Neural progenitor cell (in vitro differentiated cells): ENCODE measurements around the gene ZC2HC1C. TPM values are rescaled to one million over a fixed set of nuclear protein-coding genes. Genes with fewer than 3 reads are reported as not detected.
A peak's percentile ranks its signal among the peaks of the same experiment; 100 is the strongest.

Experiments
- DNase-seq: peaks from one replicate; pipeline ENCODE4 v3.0.0-alpha.2; 2016; ENCODE audit warnings: low spot score
- H2AFZ ChIP-seq: fragments of 200-600 bp; sonication (generic); replicated peaks from 2 replicates; pipeline ENCODE4 v1.6.1; 2016; ENCODE audit warnings: antibody characterized with exemption
- H3F3A ChIP-seq: fragments of 200-600 bp; sonication (generic); 2 replicates; pipeline ENCODE4 v1.6.1; 2016; ENCODE audit warnings: antibody characterized with exemption, low read depth
- H3K27ac ChIP-seq: fragments of 200-600 bp; sonication (generic); 2 replicates; pipeline ENCODE4 v1.5.1; 2016; ENCODE audit warnings: mild to moderate bottlenecking
- H3K27me3 ChIP-seq: fragments of 200-600 bp; sonication (generic); 2 replicates; pipeline ENCODE4 v1.6.1; 2016; ENCODE audit warnings: mild to moderate bottlenecking, moderate library complexity
- H3K36me3 ChIP-seq: fragments of 200-600 bp; sonication (generic); 2 replicates; pipeline ENCODE4 v1.5.1; 2016
- H3K4me1 ChIP-seq: fragments of 200-600 bp; sonication (generic); 2 replicates; pipeline ENCODE4 v1.6.1; 2016; ENCODE audit warnings: mixed run types
- H3K4me2 ChIP-seq: fragments of 200-600 bp; sonication (generic); 2 replicates; pipeline ENCODE4 v1.6.1; 2016
- H3K4me3 ChIP-seq: fragments of 200-600 bp; sonication (generic); 2 replicates; pipeline ENCODE4 v1.5.1; 2016
- H3K79me2 ChIP-seq: fragments of 200-600 bp; sonication (generic); 2 replicates; pipeline ENCODE4 v1.6.1; 2016; ENCODE audit warnings: low read depth
- H3K9ac ChIP-seq: fragments of 200-600 bp; sonication (generic); 2 replicates; pipeline ENCODE4 v1.6.1; 2016
- H3K9me3 ChIP-seq: fragments of 200-600 bp; sonication (generic); 2 replicates; pipeline ENCODE4 v1.5.1; 2016; ENCODE audit warnings: low read depth
- H4K20me1 ChIP-seq: fragments of 200-600 bp; sonication (generic); 2 replicates; pipeline ENCODE4 v1.6.1; 2016; ENCODE audit warnings: low read depth
- H3K27ac Mint-ChIP-seq: 3 replicates; pipeline ENCODE4 v1.8.0; 2021; ENCODE audit warnings: mixed read lengths
- H3K27me3 Mint-ChIP-seq: 2 replicates; pipeline ENCODE4 v1.8.0; 2022; ENCODE audit warnings: low read depth, mild to moderate bottlenecking, inconsistent platforms, moderate library complexity, mixed read lengths; ENCODE audit not compliant: insufficient read depth
- H3K36me3 Mint-ChIP-seq: 3 replicates; pipeline ENCODE4 v1.8.0; 2021; ENCODE audit warnings: mixed read lengths
- H3K4me1 Mint-ChIP-seq: 3 replicates; pipeline ENCODE4 v1.8.0; 2021; ENCODE audit warnings: mixed read lengths
- H3K4me3 Mint-ChIP-seq: 3 replicates; pipeline ENCODE4 v1.8.0; 2021; ENCODE audit warnings: mild to moderate bottlenecking, moderate library complexity, mixed read lengths
- H3K9me3 Mint-ChIP-seq: 3 replicates; pipeline ENCODE4 v1.8.0; 2020; ENCODE audit warnings: mixed read lengths
- CTCF ChIP-seq: fragments of 200-600 bp; sonication (generic); IDR thresholded peaks from 2 replicates; pipeline ENCODE4 v1.5.1; 2017; ENCODE audit warnings: antibody characterized with exemption, mild to moderate bottlenecking
- EZH2 ChIP-seq: fragments of 200-600 bp; sonication (generic); IDR thresholded peaks from 2 replicates; pipeline ENCODE4 v1.6.1; 2017; ENCODE audit warnings: antibody characterized with exemption, mild to moderate bottlenecking, moderate library complexity
- EZH2phosphoT487 ChIP-seq: fragments of 200-600 bp; sonication (generic); IDR thresholded peaks from 2 replicates; pipeline ENCODE4 v1.6.1; 2017; ENCODE audit warnings: antibody characterized with exemption
- total RNA-seq: library from RNA; depleted of rRNA; stranded (reverse); fragments of >200 nt; gene quantifications from 2 replicates; pipeline ENCODE4 v1.2.3, GENCODE V29; 2015; ENCODE audit warnings: low replicate concordance

ZC2HC1C gene
- total RNA-seq, 1 donor from 2014 or later = 0.94 TPM

- H3F3A ChIP-seq = peaks cover 17% of the 10 kb centered on the region
- no peaks in the 10 kb centered on the region for H4K20me1 ChIP-seq
- H3K4me3 ChIP-seq = no peak overlapping the region
- Mint-ChIP-seq H3K9me3 (peaks cover 10% of the 10 kb centered on the region), H3K36me3 (peaks cover 32% of the 10 kb centered on the region), H3K4me1 (peaks cover 15% of the 10 kb centered on the region), H3K4me3 (no peak overlapping the region), H3K27ac (no peak overlapping the region), H3K27me3 (peaks cover 4% of the 10 kb centered on the region)
- peaks cover 8% of the 10 kb centered on the region for H3K4me1 ChIP-seq
- H3K36me3 ChIP-seq = peaks cover 7% of the 10 kb centered on the region
- no peak overlapping the region for H2AFZ ChIP-seq
- no peaks in the 10 kb centered on the region for H3K27me3 ChIP-seq
- no peak overlapping the region for H3K27ac ChIP-seq
- no peak overlapping the region for H3K4me2 ChIP-seq
- DNase-seq = no peak
- peaks cover 36% of the 10 kb centered on the region for H3K79me2 ChIP-seq
- no peaks in the 10 kb centered on the region for H3K9me3 ChIP-seq
- TF ChIP-seq EZH2phosphoT487 (no peak), CTCF (no peak), EZH2 (no peak)
- no peak overlapping the region for H3K9ac ChIP-seq
Observed at GRCh38 chr14:75059642-75060041, 9.8 kb upstream of the ZC2HC1C start.

GRCh38 chr14:75060420-75060819 is 9.0 kb upstream of the ZC2HC1C start:
- H3K27me3 ChIP-seq = no peaks in the 10 kb centered on the region
- no peak overlapping the region for H3K27ac ChIP-seq
- no peaks in the 10 kb centered on the region for H3K9me3 ChIP-seq
- Mint-ChIP-seq H3K9me3 (peaks cover 10% of the 10 kb centered on the region), H3K27me3 (peaks cover 4% of the 10 kb centered on the region), H3K27ac (no peak overlapping the region), H3K4me3 (no peak overlapping the region), H3K4me1 (peaks cover 15% of the 10 kb centered on the region), H3K36me3 (peaks cover 32% of the 10 kb centered on the region)
- peaks cover 36% of the 10 kb centered on the region for H3K79me2 ChIP-seq
- H3F3A ChIP-seq = peaks cover 17% of the 10 kb centered on the region
- H2AFZ ChIP-seq = no peak overlapping the region
- no peak for TF ChIP-seq EZH2phosphoT487
- TF ChIP-seq CTCF = no peak
- no peak for TF ChIP-seq EZH2
- no peaks in the 10 kb centered on the region for H4K20me1 ChIP-seq
- H3K4me2 ChIP-seq = no peak overlapping the region
- no peak for DNase-seq
- peaks cover 7% of the 10 kb centered on the region for H3K36me3 ChIP-seq
- H3K9ac ChIP-seq = no peak overlapping the region
- H3K4me3 ChIP-seq = no peak overlapping the region
- peaks cover 8% of the 10 kb centered on the region for H3K4me1 ChIP-seq

GRCh38 chr14:75063013-75063412 is 6.4 kb upstream of the ZC2HC1C start:
- Histone ChIP-seq H3K4me3 (peak overlapping the region; percentile 86), H2AFZ (peak overlapping the region; percentile 96), H3K36me3 (peaks cover 7% of the 10 kb centered on the region), H3K4me1 (peaks cover 8% of the 10 kb centered on the region), H3F3A (peaks cover 17% of the 10 kb centered on the region), H3K27me3 (peaks cover 10% of the 10 kb centered on the region), H3K27ac (no peak overlapping the region), H3K9me3 (no peaks in the 10 kb centered on the region), H4K20me1 (no peaks in the 10 kb centered on the region), H3K79me2 (peaks cover 36% of the 10 kb centered on the region), H3K9ac (peak overlapping the region; percentile 55), H3K4me2 (peak overlapping the region; percentile 90)
- Mint-ChIP-seq H3K9me3 (peaks cover 10% of the 10 kb centered on the region), H3K27me3 (peaks cover 4% of the 10 kb centered on the region), H3K4me3 (peak overlapping the region; percentile 98), H3K36me3 (peaks cover 22% of the 10 kb centered on the region), H3K27ac (no peak overlapping the region), H3K4me1 (peaks cover 15% of the 10 kb centered on the region)
- TF ChIP-seq CTCF (no peak), EZH2phosphoT487 (no peak), EZH2 (no peak)
- DNase-seq = no peak
